Smooth muscle cell (in vitro differentiated cells): ENCODE results near the gene LMNA. TPM values are rescaled to one million over a fixed set of nuclear protein-coding genes. Genes with fewer than 3 reads are reported as not detected.

Experiments
- DNase-seq: peaks from one replicate; lab custom pipeline; 2025; ENCODE audit not compliant: unreplicated experiment; lab: John Stamatoyannopoulos, UW
- H2AFZ ChIP-seq: fragments of 200-600 bp; sonication (generic); 2 replicates; pipeline ENCODE4 v1.6.0; 2016; ENCODE audit warnings: antibody characterized with exemption, low read depth, mild to moderate bottlenecking
- H3F3A ChIP-seq: fragments of 200-600 bp; sonication (generic); 2 replicates; pipeline ENCODE4 v1.6.0; 2017; ENCODE audit warnings: antibody characterized with exemption, low read depth
- H3K27ac ChIP-seq: fragments of 200-600 bp; sonication (generic); 2 replicates; pipeline ENCODE4 v1.5.1; 2016; ENCODE audit warnings: low read depth, mild to moderate bottlenecking
- H3K27me3 ChIP-seq: fragments of 200-600 bp; sonication (generic); 2 replicates; pipeline ENCODE4 v1.6.1; 2016; ENCODE audit warnings: low read depth, mild to moderate bottlenecking
- H3K36me3 ChIP-seq: fragments of 200-600 bp; sonication (generic); 2 replicates; pipeline ENCODE4 v1.5.1; 2016; ENCODE audit warnings: low read depth
- H3K4me1 ChIP-seq: fragments of 200-600 bp; sonication (generic); 2 replicates; pipeline ENCODE4 v1.5.1; 2016; ENCODE audit warnings: low read depth
- H3K4me2 ChIP-seq: fragments of 200-600 bp; sonication (generic); 2 replicates; pipeline ENCODE4 v1.6.0; 2016; ENCODE audit warnings: mild to moderate bottlenecking
- H3K4me3 ChIP-seq: fragments of 200-600 bp; sonication (generic); 2 replicates; pipeline ENCODE4 v1.5.1; 2016; ENCODE audit warnings: mild to moderate bottlenecking
- H3K79me2 ChIP-seq: fragments of 200-600 bp; sonication (generic); 2 replicates; pipeline ENCODE4 v1.6.0; 2016; ENCODE audit warnings: low read depth, mild to moderate bottlenecking
- H3K9ac ChIP-seq: fragments of 200-600 bp; sonication (generic); 2 replicates; pipeline ENCODE4 v1.6.0; 2016; ENCODE audit warnings: low read depth
- H3K9me3 ChIP-seq: fragments of 200-600 bp; sonication (generic); replicated peaks from 2 replicates; pipeline ENCODE4 v1.5.1; 2016; ENCODE audit warnings: low read depth
- H4K20me1 ChIP-seq: fragments of 200-600 bp; sonication (generic); 2 replicates; pipeline ENCODE4 v1.6.0; 2016; ENCODE audit warnings: low read depth
- CTCF ChIP-seq: fragments of 200-600 bp; sonication (generic); IDR thresholded peaks from 2 replicates; pipeline ENCODE4 v1.5.1; 2017; ENCODE audit warnings: borderline replicate concordance, mild to moderate bottlenecking, antibody characterized with exemption; ENCODE audit not compliant: insufficient read depth, poor library complexity, severe bottlenecking
- WGBS: methylation state at CpG from one replicate; pipeline ENCODE4 v1.1.7; 2016; ENCODE audit warnings: low lambda C conversion rate; 5-methylcytosine and 5-hydroxymethylcytosine counted together
- polyA plus RNA-seq: library from polyadenylated mRNA; unstranded; fragments of >200 nt; fragmentation: Nextera tagmentation; extraction: Ambion mirVana; gene quantifications from 2 replicates; pipeline ENCODE4 v1.2.1, GENCODE V29; 2016
- total RNA-seq: library from RNA; depleted of rRNA; stranded (reverse); fragments of >200 nt; gene quantifications from 2 replicates; pipeline ENCODE4 v1.2.3, GENCODE V29; 2014

The LMNA gene
- total and polyA plus RNA-seq, 2 experiments from 2014 or later: 256 to 626 TPM

DNA sequence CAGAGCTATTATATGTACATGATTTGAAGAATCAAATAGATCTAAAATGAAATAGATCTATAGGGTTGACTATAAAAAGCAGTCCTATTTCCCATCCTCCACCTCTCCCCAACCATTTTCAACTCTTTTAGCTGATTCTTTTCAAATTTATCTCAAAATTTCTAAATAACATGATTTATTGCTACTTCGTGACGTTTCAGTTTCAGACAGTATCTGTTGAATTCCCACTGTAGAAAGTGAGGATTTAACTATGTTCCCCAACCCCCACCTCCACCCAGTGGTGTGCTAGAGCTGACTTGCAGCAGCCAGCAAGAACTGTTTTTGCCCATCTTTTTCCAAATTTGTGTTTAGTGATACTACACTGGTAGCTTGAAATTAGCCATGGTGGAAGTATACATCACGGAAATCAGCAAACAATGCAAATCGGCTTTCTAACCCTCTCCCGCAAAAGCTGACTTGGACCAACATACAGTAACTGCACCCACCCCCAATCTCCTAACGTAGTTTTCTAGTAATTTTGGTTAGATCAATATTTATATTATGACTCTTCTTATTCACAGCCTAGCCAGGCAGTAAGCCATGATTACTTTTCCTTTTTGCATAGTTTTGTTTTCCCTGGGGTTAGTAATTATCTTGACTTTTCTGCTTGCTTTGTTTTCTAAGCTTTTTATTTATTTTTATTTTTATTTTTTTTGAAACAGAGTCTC, 49.8 kb downstream of the LMNA start:
- Histone ChIP-seq H3F3A (no peaks in the 10 kb centered on the region), H3K9me3 (no peaks in the 10 kb centered on the region), H3K27ac (no peak overlapping the region), H2AFZ (no peak overlapping the region), H3K9ac (no peak overlapping the region), H3K79me2 (no peaks in the 10 kb centered on the region), H3K4me3 (no peak overlapping the region), H3K27me3 (no peaks in the 10 kb centered on the region), H3K4me1 (no peaks in the 10 kb centered on the region), H3K4me2 (no peak overlapping the region), H4K20me1 (no peaks in the 10 kb centered on the region), H3K36me3 (no peaks in the 10 kb centered on the region)
- no peak for TF ChIP-seq CTCF
- WGBS: 89% methylated on average over 6 of the region's 6 CpGs
- no peak for DNase-seq

DNA sequence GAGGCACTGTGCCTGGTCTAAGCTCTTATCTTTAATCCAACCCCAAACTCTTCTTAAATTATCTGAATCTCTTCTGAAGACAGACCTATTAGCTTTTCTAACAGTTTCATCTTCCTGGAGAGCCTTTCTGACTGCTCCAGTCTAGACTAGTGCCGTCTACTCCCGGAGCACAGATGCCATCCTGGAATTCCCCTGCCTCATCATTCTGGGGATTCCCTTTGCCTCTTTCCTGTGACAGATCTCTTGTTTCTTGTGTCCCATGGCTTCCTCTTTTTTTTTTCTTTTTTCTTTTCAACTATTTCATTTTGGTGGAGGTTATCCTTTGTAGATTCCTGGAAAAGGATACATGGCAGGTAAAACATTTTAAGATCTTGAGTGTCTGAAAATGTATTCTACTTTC, 50.6 kb downstream of the LMNA start:
- no peaks in the 10 kb centered on the region for H3K9me3 ChIP-seq
- WGBS: 51% methylated on average over 2 of the region's 2 CpGs

GRCh38 chr1:156167536-156167935, 53.0 kb downstream of the LMNA start:
- no peak overlapping the region for H3K9ac ChIP-seq
- H3K27me3 ChIP-seq: no peaks in the 10 kb centered on the region
- H3F3A ChIP-seq: no peaks in the 10 kb centered on the region
- no peak overlapping the region for H3K4me2 ChIP-seq
- H3K4me3 ChIP-seq: no peak overlapping the region
- no peak overlapping the region for H2AFZ ChIP-seq
- no peak overlapping the region for H3K27ac ChIP-seq
- H4K20me1 ChIP-seq: no peaks in the 10 kb centered on the region
- H3K79me2 ChIP-seq: no peaks in the 10 kb centered on the region
- WGBS: 89% methylated on average over 5 of the region's 5 CpGs
- DNase-seq: no peak
- no peaks in the 10 kb centered on the region for H3K36me3 ChIP-seq
- no peak for TF ChIP-seq CTCF
- no peaks in the 10 kb centered on the region for H3K9me3 ChIP-seq
- H3K4me1 ChIP-seq: no peaks in the 10 kb centered on the region

More for the DNA sequence above, 50.6 kb downstream of the LMNA start:
- Histone ChIP-seq H3K27ac (no peak overlapping the region), H3F3A (no peaks in the 10 kb centered on the region), H3K79me2 (no peaks in the 10 kb centered on the region), H3K4me2 (no peak overlapping the region), H3K9ac (no peak overlapping the region), H2AFZ (no peak overlapping the region), H3K4me3 (no peak overlapping the region), H3K4me1 (no peaks in the 10 kb centered on the region), H4K20me1 (no peaks in the 10 kb centered on the region), H3K36me3 (no peaks in the 10 kb centered on the region), H3K27me3 (no peaks in the 10 kb centered on the region)
- no peak for DNase-seq
- TF ChIP-seq CTCF: no peak
